ENCODE results near the gene RRP8. TPM values are rescaled to one million over a fixed set of nuclear protein-coding genes. Genes with fewer than 3 reads are reported as not detected.

The RRP8 gene
- polyA plus RNA-seq, 4 donors: 18.0 to 26.5 (median 24.0) TPM

GRCh38 chr11:6604790-6605189, 1.4 kb upstream of the RRP8 start:
- no peak for DNase-seq (ENCODE audit: low read depth in 4 of 4, low spot score in 2 of 4)

- DNase-seq (ENCODE audit: low read depth in 4 of 4, low spot score in 2 of 4): no peak
These were observed 738 bp upstream of the RRP8 start for GRCh38 chr11:6604081-6604626.

- no peak for DNase-seq (ENCODE audit: low read depth in 4 of 4, low spot score in 2 of 4)
These were observed 1.1 kb downstream of the RRP8 start for GRCh38 chr11:6602096-6602940.

- no peak for DNase-seq (ENCODE audit: low read depth in 4 of 4, low spot score in 2 of 4)
These were observed 2.4 kb downstream of the RRP8 start for GRCh38 chr11:6601041-6601461.

GRCh38 chr11:6599881-6600390, 3.5 kb downstream of the RRP8 start:
- no peak for DNase-seq (ENCODE audit: low read depth in 4 of 4, low spot score in 2 of 4)

- DNase-seq (ENCODE audit: low read depth in 4 of 4, low spot score in 2 of 4): no peak
These were observed 4.0 kb downstream of the RRP8 start for GRCh38 chr11:6599449-6599848.

GRCh38 chr11:6598555-6598954, 4.9 kb downstream of the RRP8 start:
- DNase-seq (ENCODE audit: low read depth in 4 of 4, low spot score in 2 of 4): no peak

- no peak for DNase-seq (ENCODE audit: low read depth in 4 of 4, low spot score in 2 of 4)
These were observed 7.1 kb downstream of the RRP8 start for GRCh38 chr11:6596239-6596877.

- DNase-seq (ENCODE audit: low read depth in 4 of 4, low spot score in 2 of 4): no peak
These were observed 9.2 kb downstream of the RRP8 start for GRCh38 chr11:6594142-6594768.

- DNase-seq (ENCODE audit: low read depth in 4 of 4, low spot score in 2 of 4): no peak
These were observed 15.4 kb downstream of the RRP8 start for GRCh38 chr11:6588018-6588417.

GRCh38 chr11:6587360-6587953, 16.0 kb downstream of the RRP8 start:
- DNase-seq (ENCODE audit: low read depth in 4 of 4, low spot score in 2 of 4): no peak

GRCh38 chr11:6586434-6587359, 16.7 kb downstream of the RRP8 start:
- no peak for DNase-seq (ENCODE audit: low read depth in 4 of 4, low spot score in 2 of 4)

- DNase-seq (ENCODE audit: low read depth in 4 of 4, low spot score in 2 of 4): no peak
These were observed 18.9 kb downstream of the RRP8 start for GRCh38 chr11:6584528-6584927.

- no peak for DNase-seq (ENCODE audit: low read depth in 4 of 4, low spot score in 2 of 4)
These were observed 19.8 kb downstream of the RRP8 start for GRCh38 chr11:6583584-6583983.

GRCh38 chr11:6579681-6580080, 23.7 kb downstream of the RRP8 start:
- DNase-seq (ENCODE audit: low read depth in 4 of 4, low spot score in 2 of 4): no peak

- DNase-seq (ENCODE audit: low read depth in 4 of 4, low spot score in 2 of 4): no peak
These were observed 25.3 kb downstream of the RRP8 start for GRCh38 chr11:6578134-6578533.

- DNase-seq (ENCODE audit: low read depth in 4 of 4, low spot score in 2 of 4): peak in 1 of 4 donors; percentile 10
These were observed 26.7 kb downstream of the RRP8 start for GRCh38 chr11:6576471-6577373.

- no peak for DNase-seq (ENCODE audit: low read depth in 4 of 4, low spot score in 2 of 4)
These were observed 28.4 kb downstream of the RRP8 start for GRCh38 chr11:6574816-6575715.

Measured in left renal cortex interstitium (tissue), 4 donors.